HPDE6-E6E7 (cell line): Measurements from ENCODE around the gene DLL1.

Experiments
- DNase-seq: peaks from one replicate; pipeline ENCODE4 v3.0.0; 2011; ENCODE audit warnings: missing footprints; ENCODE audit errors: extremely low spot score

DLL1 gene

DNA sequence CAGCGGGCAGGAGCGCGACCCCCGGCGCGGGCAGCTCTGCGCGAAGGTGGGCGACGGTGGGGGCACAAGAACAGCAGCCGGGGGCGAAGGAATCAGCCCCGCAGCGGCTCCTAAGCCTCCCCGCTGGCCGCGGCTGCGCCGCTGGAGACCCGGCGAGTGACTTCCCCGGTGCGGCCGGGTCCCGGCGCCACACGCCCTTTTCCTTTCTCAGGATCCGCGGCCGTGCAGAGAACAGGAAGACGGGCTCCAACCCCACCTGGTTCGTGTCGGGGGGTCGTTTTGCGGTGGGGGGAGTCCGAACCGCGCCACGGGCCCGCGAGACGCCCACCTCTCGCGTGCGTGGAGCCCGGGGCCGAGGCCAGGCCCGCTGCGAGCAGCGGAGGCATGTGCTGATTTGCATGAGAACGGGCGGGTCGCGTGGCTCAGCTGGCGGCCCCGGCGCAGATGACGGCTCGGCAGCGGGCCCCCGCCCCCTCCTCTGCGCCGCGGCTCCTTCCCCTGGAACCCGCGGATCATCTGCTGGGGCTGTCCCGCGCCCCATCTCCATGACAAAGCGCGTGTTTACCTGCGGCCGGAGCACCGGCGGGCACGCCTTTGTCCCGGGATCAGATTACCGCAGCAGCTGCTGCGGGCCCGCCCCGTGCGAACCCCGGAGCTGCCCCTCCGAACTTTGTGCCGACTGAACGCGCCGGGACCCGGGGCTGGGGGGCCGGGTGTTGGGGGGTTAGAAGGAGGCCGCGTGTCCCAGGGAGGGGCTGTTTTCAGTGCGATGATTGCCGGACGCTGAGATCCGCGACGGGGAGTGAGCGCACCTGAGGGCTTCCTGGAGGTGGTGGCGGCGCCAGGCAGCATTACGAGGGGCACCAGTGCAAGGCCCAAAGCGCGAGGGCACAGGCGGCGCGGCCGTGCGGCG is 4.9 kb upstream of the DLL1 start:
- no peak for DNase-seq

DNA sequence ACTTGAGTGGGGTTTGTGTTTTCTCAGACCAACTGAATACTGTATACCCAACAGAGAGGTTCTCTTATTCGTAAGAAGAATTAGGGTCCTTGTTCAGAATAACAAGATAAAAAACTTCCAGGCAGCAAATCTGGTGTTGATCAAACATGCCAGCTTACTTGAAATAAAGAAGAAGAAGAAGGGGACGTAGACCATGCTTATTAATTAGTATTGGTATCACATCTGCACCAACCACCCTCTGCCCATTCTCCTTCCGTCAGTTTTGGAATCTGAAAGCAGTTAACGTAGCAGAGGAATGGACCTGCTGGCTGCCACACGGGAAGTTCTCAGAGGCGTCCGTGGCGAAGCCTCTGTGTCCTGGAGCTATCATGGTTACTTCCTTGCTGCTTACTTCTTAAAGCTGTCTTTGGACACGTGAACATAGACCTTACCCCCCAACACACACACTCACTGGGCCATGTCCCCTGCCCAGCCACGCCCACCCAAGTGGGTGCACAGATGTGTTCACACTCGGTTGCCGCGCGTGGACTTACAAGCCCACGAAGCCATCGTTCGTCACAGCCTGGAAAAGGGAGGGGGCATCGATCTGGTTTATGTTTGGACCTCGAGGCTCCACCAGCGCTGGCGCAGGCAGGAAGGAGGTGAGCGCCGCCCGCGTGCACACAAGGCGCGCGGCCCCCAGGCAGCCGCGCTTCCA is 4.1 kb upstream of the DLL1 start:
- DNase-seq: no peak

DNA sequence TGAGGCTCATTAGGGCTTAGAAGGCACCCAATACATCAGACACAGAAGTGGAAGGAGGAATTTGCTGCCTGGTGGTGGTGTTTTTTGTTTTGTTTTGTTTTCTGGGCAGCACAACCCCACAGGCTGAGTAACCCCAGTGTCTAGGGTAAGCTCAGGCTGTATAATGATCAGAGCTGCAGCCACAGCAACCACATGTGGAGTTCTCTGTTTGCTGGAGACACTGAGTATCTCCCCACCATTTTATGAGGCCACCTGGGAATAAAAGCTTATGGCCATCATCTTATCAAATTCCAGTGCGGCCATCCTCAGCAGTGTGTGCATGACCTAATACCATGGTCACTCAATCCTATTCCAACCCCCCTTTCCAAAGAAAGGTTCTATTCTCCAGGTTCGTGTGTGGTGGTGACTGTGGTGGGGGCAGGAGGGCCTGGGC is 3.4 kb upstream of the DLL1 start:
- no peak for DNase-seq

- DNase-seq: no peak
Measured at GRCh38 chr6:170293341-170294231, 2.7 kb upstream of the DLL1 start.

DNA sequence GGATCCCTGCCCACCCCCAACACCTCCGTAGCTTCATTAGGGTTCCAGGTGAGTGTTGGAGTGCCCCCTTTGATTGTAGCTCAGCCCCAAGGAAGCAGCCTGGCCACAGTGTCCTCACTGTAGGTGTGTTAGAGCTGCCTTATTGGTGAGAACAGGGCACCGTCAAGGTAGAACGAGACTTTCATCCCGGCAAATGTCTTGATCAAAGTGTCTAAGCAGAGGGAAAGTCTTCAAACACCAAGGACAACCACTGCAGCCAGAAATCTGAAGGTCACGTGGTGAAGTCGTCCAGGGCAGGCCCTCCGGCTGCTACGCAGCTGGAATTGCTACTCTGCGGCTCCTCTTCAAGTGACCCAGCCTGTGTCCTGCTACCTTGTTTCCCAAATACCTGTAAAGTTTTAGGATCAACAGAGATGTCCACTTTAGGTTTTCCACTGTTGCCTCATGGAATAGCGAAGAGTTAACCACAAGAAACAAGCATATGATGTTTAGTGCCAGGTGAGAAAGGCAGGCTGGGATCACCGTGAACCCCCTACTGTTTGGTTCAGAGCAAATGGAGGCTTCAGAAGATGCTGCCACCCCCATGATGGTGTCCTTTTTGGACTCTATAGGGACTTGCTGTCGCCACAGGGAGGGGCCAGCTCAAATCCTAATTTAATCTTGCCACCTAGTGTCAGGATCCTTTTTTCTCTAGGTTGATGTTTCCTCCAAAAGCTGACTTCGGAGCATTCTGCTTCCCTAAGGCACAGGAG is 1.7 kb upstream of the DLL1 start:
- no peak for DNase-seq

GRCh38 chr6:170292111-170292406 is 1.2 kb upstream of the DLL1 start:
- DNase-seq: no peak

DNA sequence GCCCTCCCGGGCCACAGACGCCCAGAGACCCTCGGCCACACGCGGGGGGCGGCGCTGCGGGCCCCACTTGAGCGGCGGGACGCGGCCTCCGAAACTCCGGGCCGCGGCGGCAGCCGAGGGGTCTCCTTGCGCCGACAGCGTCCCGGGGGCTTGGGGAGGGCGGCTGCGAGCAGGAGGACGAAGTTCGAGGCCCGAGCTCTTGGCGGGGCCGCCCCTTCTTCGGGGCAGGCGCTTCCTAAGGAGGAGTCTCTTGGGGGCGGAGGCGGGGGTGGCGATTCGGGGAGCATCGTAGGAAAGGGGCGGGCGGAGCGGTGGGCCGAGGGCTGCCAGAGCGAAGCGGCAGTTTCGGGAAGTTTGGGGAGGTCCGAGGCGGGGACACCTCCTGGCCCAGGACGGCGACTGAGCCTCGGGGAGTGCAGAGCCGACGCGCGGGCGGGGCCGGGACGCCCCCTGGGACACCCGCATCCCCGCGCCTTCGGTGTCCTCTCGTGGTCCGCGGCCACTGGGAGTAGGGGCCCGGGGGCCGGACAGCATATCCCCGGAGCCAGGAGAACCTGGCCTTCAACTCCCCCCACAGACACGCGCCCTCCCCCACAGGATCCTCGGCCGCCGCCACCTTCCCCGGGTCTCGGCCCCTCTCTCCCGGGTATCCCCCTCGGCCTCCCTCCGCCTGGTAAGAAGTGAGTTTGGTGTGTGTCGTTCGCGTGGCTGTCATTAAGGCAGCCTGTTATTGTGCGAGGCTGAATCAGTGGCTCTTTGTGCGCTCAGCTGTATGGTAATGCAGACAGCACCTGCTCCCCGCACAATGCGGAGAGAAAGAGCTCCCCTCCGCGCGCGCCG is 613 bp upstream of the DLL1 start:
- peak; percentile 39 for DNase-seq

GRCh38 chr6:170289951-170290295 is 955 bp downstream of the DLL1 start:
- no peak for DNase-seq

- no peak for DNase-seq
Measured at GRCh38 chr6:170289180-170289931, 1.5 kb downstream of the DLL1 start.

- DNase-seq: no peak
Measured at GRCh38 chr6:170288852-170289179, 2.1 kb downstream of the DLL1 start.

- DNase-seq: no peak
Measured at GRCh38 chr6:170288091-170288631, 2.7 kb downstream of the DLL1 start.

DNA sequence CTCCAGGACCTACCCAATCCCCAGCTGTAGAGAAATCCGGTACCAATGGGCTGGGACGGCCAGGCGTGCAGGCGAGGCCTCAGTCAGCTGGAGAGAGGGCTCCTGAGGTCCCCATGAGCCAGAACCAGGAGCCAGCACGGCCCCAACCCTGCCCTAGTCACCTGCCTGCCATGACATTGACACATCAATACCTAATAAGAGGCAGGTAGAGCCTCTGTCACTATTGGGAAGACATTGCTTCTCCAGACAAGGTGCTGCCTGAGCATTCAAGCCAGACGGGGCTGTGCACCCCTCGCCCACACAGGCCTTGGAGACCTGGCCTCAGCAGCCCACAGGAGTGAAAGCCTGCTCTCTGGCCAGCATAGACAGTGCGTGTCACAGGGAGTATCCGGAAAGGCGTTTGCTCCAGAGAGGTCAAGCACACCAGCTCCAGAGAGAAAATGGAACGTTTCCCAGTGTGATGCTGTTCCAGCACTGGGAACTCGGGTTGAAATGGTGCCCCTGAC is 3.5 kb downstream of the DLL1 start:
- DNase-seq: no peak

- DNase-seq: no peak
Measured at GRCh38 chr6:170286934-170287265, 4.0 kb downstream of the DLL1 start.

DNA sequence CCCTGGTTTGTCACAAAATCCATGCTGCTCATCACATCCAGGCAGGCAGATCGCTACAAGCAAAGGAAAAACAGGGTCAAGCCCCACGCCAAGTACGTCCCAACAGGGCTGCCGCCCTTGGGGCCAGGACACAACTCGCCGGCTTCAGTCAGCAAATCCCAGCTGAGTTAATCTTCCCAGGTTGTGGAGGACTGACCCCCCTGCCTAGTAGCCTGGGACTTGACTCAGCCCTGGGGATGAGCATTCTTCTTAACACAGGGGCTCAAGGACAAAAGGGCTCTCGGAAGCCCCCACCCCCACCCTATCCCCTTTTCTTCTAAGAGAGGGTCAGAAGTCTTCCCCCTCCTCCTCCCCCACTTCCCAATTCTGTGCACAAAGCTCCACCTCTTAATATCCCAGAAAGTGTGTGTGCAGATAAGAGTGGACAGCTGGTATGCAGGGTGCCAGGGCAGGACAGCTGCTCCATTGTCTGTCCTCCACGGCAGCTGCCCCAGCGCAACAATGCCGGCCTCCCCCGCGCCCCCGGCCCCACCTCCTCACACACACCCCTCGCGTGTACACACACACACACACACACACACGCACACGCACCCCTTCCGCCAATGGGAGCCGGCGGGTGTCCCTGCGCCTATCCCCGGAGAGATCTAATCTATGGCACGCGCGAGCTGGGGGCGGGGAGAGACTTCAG is 4.5 kb downstream of the DLL1 start:
- no peak for DNase-seq

DNA sequence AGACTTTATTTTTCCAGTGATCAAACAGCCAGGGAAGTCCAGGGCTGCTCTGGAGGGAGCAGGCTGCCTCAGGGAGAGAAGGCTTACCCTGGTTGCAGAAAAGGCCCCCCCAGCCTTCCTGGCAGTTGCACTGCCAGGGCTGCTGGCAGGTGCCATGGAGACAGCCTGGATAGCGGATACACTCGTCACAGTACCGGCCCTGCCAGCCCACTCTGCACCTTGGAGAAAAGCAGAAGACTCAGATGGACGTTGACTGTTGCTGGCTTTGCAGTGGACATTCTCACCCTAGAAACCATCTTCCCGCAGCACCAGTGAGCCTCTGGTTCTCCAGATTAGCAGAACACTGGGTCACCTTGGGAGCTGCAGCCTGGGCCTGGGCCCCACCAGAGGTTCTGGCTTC is 5.4 kb downstream of the DLL1 start:
- DNase-seq: no peak

DNA sequence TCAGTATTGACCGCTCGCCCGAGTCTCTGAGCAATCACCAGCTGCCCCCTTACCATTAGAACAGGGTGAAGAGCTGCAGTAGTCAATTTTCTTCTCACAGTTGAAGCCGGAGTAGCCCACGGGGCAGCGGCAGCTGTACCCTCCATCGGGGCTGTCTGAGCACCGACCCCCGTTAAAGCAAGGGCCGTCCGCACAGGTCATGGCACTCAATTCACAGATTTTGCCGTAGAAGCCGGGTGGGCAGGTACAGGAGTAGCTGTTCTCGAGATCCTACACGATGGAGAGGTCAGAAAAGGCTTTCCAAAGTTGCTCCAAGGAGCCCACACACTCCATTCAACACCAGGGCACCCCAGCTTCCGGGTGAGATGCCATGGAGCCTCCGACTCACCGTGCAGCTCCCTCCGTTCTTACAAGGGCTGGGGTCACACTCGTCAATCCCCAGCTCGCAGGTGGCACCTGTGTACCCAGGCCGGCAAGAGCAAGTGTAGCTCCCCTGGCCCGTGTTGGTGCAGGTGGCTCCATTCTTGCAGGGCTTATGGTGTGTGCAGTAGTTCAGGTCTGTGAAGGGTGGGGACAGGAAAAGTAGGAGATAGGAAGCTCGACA is 5.9 kb downstream of the DLL1 start:
- no peak for DNase-seq

GRCh38 chr6:170284126-170284773 is 6.6 kb downstream of the DLL1 start:
- DNase-seq: no peak
